DND-41 (cell line): ENCODE results near the gene TRAPPC2L.

Experiments
- EZH2 ChIP-seq: IDR thresholded peaks from 3 replicates; pipeline ENCODE4 v1.6.1; 2012; ENCODE audit warnings: borderline replicate concordance, low read depth, mild to moderate bottlenecking, moderate library complexity, low read length, inconsistent platforms; ENCODE audit not compliant: severe bottlenecking
- TF ChIP-seq, protein P1 (sequence below): IDR thresholded peaks from 2 replicates; pipeline ENCODE4 v1.5.1; 2012; ENCODE audit warnings: borderline replicate concordance, low read length, moderate library complexity, mild to moderate bottlenecking; ENCODE audit not compliant: poor library complexity, severe bottlenecking; ENCODE audit errors: extremely low read depth

DNA sequence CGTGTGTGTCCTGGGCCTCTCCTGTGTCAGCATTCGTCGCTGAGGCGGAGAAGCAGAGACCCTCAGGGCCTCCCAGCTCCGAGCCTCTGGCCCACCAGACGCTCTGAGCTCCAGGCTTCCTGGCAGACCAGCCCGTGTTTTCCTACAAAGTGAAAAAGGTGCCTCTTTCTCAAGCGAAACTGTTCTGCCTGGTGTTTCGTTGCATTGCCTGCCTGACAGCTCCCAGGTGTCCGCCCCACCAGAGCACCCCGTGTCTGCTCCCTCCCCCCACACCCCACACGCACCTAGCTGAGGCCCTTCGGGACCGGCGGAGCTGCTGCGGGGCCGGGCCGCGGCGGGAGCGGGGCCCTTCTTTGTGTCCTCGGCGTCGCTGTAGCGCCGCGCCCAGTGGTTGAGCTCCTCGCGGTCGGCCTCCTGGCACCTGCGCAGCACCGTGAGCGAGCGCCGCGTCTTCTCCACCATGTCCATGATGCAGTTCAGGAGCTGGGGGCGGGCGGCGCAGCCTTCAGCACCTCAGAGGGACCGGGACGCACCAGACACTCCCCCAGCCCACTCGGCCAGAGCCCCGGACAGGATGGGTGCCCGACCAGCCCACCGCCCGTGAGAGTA is 24.2 kb downstream of the TRAPPC2L start:
- TF ChIP-seq, protein P1, sequence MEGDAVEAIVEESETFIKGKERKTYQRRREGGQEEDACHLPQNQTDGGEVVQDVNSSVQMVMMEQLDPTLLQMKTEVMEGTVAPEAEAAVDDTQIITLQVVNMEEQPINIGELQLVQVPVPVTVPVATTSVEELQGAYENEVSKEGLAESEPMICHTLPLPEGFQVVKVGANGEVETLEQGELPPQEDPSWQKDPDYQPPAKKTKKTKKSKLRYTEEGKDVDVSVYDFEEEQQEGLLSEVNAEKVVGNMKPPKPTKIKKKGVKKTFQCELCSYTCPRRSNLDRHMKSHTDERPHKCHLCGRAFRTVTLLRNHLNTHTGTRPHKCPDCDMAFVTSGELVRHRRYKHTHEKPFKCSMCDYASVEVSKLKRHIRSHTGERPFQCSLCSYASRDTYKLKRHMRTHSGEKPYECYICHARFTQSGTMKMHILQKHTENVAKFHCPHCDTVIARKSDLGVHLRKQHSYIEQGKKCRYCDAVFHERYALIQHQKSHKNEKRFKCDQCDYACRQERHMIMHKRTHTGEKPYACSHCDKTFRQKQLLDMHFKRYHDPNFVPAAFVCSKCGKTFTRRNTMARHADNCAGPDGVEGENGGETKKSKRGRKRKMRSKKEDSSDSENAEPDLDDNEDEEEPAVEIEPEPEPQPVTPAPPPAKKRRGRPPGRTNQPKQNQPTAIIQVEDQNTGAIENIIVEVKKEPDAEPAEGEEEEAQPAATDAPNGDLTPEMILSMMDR = no peak
- TF ChIP-seq EZH2 = no peak
